GM12801 (cell line): ENCODE measurements around the gene B4GALT1.

Experiments used
- TF ChIP-seq, protein P1 (sequence below): IDR thresholded peaks from one replicate; pipeline ENCODE4 v1.5.1; 2011; ENCODE audit warnings: control low read depth; ENCODE audit not compliant: insufficient read length; ENCODE audit errors: extremely low read depth

B4GALT1 gene

DNA sequence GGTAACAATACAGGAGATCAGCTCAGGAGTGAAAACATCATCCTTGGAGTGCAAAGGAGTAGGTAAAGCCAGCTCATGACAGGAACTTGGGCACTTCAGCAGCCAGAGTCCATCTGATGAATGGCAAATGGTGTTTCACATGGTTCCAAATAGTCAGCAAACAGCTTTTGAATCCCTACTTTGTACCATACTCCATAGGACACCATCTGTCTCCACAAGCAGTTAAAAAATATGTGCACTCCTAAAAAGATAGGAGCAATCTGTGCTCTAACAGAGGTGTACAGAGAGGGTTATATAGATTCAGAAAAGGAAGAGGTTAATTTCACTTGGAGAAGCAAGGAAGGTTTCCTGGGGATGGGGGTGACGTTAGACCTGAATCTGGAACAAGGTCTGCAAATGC, 21.6 kb upstream of the B4GALT1 start:
- TF ChIP-seq, protein P1, sequence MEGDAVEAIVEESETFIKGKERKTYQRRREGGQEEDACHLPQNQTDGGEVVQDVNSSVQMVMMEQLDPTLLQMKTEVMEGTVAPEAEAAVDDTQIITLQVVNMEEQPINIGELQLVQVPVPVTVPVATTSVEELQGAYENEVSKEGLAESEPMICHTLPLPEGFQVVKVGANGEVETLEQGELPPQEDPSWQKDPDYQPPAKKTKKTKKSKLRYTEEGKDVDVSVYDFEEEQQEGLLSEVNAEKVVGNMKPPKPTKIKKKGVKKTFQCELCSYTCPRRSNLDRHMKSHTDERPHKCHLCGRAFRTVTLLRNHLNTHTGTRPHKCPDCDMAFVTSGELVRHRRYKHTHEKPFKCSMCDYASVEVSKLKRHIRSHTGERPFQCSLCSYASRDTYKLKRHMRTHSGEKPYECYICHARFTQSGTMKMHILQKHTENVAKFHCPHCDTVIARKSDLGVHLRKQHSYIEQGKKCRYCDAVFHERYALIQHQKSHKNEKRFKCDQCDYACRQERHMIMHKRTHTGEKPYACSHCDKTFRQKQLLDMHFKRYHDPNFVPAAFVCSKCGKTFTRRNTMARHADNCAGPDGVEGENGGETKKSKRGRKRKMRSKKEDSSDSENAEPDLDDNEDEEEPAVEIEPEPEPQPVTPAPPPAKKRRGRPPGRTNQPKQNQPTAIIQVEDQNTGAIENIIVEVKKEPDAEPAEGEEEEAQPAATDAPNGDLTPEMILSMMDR: no peak

DNA sequence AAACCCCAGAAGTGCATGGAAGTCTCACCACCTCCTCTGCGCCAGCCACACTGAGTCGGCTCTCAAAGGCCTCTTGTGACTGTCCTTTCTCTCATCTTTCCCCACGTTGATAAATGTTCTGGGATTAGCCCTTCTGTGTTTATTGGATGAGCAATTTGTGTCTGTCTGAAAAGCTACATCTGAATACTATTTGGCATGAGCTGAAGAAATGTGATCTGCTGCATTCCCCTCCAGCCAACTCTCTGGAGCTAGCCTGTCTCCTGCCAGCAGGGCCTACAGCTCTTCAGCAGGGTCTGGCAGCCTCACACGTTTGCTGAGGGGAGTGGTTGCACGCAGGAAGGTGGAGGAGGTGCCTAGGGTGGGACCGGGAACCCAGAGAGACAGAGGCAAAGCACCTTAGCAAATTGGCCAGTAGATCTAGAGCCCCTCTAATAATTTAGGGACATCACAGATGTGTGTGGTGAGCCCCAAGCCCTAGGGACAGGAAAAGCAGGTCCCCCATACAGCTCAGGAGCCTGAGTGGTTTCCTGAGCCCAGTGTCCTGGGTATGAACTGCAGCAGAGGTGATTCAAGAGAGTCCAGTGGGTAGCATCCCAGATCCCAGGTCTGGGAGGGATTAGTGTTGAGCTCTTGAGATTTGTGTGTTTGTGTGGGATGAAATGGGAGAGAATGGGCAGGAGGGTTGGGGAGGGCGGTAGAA, 20.5 kb upstream of the B4GALT1 start:
- TF ChIP-seq, protein P1: no peak

DNA sequence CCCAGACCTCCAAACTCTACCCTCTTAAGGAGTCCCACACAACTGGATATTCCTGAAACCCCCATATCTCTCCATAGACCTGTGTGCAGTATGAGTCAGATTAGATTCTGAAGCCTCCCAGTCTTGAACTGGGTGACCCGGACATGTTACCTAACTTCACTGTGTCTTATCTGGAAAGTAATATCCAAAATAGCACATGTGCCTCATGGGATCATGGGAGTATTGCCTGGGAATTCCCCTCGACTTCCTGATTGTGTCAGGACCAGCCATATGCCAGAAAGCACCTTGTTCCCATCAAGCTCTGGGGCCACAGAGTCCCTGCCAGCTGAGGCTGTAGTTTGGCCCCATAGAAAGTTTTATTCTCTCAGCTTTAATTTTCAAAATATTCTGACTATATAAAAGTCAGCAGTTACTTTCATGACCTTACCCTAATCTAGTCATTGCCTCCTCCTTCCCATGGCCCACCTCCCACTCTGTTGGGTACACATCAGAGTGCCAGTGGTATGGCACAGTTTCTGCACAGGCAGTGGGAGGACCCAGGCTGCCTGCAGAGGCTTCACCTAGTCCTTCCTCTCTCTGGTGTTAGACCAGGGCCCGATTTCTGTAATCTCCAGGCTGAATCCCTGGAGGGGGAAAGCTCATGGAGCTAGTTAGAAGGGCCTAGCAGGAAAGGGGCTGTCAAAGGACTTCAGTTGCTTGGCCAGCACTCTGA, 19.5 kb upstream of the B4GALT1 start:
- TF ChIP-seq, protein P1: no peak

GRCh38 chr9:33185858-33186257, 18.7 kb upstream of the B4GALT1 start:
- TF ChIP-seq, protein P1: no peak

- TF ChIP-seq, protein P1: no peak
Measured at GRCh38 chr9:33185406-33185805, 18.3 kb upstream of the B4GALT1 start.

DNA sequence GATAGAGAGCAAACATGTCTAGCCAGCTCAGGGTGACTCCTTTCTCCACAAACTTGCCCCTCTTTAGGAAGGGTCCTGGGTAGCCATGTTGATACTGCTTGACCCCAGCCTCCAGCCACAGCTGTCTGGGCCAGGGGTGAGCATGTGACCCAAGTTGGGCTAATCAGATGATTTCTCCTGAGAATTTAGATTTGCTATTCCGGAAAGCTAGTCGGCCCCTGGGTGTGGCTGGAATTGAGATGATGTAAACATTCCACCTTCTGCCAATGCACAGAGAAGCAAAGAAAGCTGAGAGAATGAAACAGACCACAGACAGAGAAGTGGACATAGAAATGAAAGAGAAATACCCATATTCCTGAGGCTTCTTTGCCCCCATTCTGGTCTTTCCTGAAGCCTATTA, 17.8 kb upstream of the B4GALT1 start:
- TF ChIP-seq, protein P1: no peak

DNA sequence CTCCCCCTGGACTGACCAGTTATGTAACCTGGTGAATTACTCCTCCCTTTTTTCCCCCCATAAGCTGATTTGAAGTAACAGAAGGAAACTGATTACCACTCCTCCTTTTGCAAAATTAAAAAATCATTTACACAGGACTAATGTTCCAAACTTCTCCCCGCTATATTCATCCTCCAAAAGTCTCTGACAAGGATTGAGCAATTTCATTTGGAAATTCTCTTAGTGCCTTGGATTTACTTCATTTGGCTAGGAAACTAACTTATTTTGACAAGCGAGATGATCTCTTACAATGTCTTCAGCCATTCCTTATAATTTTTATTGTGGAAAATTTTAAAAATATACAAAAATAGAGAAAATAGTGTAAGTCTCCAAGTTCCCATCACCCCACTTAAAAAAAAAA, 15.4 kb upstream of the B4GALT1 start:
- TF ChIP-seq, protein P1: no peak
